Measurements from ENCODE around the gene SKAP1. TPM values are rescaled to one million over a fixed set of nuclear protein-coding genes. Genes with fewer than 3 reads are reported as not detected.
"Not testable (repeated sequence)": the region's sequence is repeated elsewhere in the genome, so short reads cannot be mapped to it uniquely, and the experiment has no call there.

SKAP1 gene
- total RNA-seq, 1 donor from 2014 or later, result 5.1 TPM

DNA sequence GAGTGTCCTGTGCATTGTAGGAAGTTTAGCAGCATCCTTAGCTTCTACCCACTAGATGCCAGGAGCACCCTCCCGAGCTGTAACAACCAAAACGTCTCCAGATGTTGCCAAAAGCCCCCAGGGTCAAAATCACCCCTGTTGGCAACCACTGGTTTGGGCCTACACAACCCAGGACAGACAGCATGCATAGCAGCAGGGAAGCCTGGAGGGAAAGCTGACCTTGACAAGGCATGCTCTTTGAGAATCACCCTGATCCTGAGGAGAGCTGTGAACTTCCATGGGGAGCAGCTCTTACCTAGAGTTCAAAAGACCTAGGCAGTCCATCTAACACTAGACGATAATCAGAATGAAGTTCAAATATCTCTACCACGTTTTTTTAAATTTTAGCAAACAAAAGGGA, 9.2 kb downstream of the SKAP1 start:
- TF ChIP-seq, protein P1, sequence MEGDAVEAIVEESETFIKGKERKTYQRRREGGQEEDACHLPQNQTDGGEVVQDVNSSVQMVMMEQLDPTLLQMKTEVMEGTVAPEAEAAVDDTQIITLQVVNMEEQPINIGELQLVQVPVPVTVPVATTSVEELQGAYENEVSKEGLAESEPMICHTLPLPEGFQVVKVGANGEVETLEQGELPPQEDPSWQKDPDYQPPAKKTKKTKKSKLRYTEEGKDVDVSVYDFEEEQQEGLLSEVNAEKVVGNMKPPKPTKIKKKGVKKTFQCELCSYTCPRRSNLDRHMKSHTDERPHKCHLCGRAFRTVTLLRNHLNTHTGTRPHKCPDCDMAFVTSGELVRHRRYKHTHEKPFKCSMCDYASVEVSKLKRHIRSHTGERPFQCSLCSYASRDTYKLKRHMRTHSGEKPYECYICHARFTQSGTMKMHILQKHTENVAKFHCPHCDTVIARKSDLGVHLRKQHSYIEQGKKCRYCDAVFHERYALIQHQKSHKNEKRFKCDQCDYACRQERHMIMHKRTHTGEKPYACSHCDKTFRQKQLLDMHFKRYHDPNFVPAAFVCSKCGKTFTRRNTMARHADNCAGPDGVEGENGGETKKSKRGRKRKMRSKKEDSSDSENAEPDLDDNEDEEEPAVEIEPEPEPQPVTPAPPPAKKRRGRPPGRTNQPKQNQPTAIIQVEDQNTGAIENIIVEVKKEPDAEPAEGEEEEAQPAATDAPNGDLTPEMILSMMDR (IDR thresholded peaks at IDR 0.05), result no peak
- no peak overlapping the region for H3K4me3 ChIP-seq
- H3K9me3 ChIP-seq, result no peaks in the 10 kb centered on the region
- no peaks in the 10 kb centered on the region for H3K4me1 ChIP-seq
- intact Hi-C loops (cut with DNase I), result no loop called here
- no peak for ATAC-seq
- no peaks in the 10 kb centered on the region for H3K36me3 ChIP-seq
- no peak for DNase-seq
- no peak overlapping the region for H3K27ac ChIP-seq
- peaks cover 6% of the 10 kb centered on the region for H3K27me3 ChIP-seq

DNA sequence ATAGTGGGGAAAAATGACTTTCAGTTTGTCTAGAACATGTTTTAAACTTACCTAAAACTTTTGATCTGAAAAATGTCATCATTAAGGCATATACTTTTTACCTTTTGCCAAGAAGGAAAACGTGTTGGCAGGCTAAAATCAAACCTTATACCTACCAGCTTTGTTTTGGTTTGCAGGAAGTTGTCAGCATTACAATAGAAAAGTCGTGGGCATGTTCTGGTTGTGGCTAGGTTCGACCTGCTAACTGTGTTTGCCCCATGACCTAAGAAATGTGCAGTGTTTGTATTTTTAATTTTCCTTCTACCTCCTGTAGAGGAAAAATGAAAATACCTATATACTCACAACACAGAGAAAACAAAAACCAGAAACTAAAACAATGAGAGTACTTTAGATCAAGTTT, 13.0 kb downstream of the SKAP1 start:
- H3K36me3 ChIP-seq, result no peaks in the 10 kb centered on the region
- H3K9me3 ChIP-seq, result no peaks in the 10 kb centered on the region
- H3K27me3 ChIP-seq, result peaks cover 12% of the 10 kb centered on the region
- TF ChIP-seq, protein P1 (IDR thresholded peaks at IDR 0.05), result no peak
- no peak overlapping the region for H3K4me3 ChIP-seq
- no peaks in the 10 kb centered on the region for H3K4me1 ChIP-seq
- ATAC-seq (no peak), DNase-seq (no peak)
- intact Hi-C loops (cut with DNase I), result no loop called here
- H3K27ac ChIP-seq, result no peak overlapping the region

DNA sequence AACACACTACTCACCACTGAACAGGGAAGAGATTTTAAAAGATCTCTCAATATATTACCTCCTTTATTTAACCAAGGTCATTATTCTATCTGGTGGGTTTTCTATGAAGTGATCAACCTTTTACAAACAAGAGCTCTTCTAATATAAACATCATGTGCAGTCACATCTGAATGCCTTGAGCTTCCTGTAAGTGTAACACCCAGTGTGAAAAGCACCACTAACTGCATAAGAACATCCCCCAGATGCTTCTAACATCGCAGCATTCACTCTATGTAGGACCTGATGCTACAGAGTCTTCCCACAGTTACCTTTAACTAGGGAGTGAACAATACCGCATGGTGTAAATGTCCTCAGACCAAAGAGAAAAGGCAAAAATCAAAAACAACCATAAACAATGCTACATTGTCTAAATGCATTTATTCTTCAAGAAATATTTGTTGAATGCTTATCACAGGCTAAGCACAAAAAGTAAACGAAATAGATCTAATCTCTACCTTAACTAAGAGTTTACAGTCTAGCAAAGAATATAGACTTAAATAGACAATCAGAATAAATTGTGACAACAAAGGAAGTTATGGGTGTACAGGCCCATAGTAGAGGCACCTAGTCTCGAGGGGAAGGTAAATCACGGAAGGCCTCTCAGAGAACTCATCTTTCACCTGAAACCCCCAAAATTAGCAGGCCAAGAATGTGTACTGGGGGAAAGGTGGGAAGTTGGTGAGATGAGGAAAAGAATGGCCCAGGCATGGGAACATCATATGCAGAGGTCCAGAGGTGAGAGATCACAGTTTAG, 16.2 kb downstream of the SKAP1 start:
- H3K27me3 ChIP-seq, result peaks cover 33% of the 10 kb centered on the region
- intact Hi-C loops (cut with DNase I), result no loop called here
- no peak for DNase-seq

DNA sequence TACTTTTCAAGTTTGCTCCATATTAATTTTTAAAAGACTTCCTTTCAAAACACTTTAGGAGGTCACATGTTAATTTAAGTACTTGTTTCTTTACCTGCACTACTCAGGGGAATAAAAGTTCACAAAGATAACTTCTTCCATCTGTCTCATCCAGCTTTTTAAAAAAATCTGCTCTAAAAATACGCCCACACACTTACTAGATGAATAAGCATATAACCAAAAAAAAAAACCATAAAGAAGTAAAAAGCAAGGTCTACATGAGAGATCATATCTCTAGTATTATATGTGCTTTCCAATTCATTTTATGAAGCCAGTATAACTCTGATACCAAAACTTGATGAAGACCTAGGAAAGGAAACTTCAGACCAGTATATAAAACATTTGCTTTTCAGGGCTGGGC, 17.2 kb downstream of the SKAP1 start:
- Histone ChIP-seq H3K36me3 (no peaks in the 10 kb centered on the region), H3K4me1 (no peaks in the 10 kb centered on the region), H3K27ac (no peak overlapping the region), H3K27me3 (peaks cover 40% of the 10 kb centered on the region), H3K9me3 (no peaks in the 10 kb centered on the region), H3K4me3 (no peak overlapping the region)
- TF ChIP-seq, protein P1 (IDR thresholded peaks at IDR 0.05), result no peak
- intact Hi-C loops (cut with DNase I), result no loop called here
- DNase-seq (no peak), ATAC-seq (no peak)

More for the DNA sequence above, 16.2 kb downstream of the SKAP1 start:
- Histone ChIP-seq H3K27ac (no peak overlapping the region), H3K4me3 (no peak overlapping the region), H3K36me3 (no peaks in the 10 kb centered on the region), H3K9me3 (no peaks in the 10 kb centered on the region), H3K4me1 (no peaks in the 10 kb centered on the region)
- TF ChIP-seq, protein P1 (IDR thresholded peaks at IDR 0.05), result no peak
- no peak for ATAC-seq

DNA sequence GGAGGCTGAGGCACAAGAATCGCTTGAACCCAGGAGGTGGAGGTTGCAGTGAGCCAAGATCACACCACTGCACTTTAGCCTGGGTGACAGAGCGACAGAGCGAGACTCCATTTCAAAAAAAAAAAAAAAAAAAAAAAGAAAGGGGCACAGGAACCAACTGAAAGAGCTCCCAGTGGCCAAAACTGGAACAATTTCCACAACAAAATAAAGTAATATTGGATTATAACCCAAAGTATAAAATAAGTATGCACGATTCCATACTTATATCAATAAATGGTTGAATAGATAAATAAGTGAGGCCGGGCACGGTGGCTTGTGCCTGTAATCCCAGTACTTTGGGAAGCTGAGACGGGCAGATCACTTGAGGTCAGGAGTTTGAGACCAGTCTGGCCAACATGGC, 19.2 kb downstream of the SKAP1 start:
- H3K27ac ChIP-seq; H3K36me3 ChIP-seq; H3K4me1 ChIP-seq; ATAC-seq; H3K9me3 ChIP-seq; DNase-seq; intact Hi-C loops (cut with DNase I); H3K4me3 ChIP-seq: not testable (repeated sequence)
- peaks cover 41% of the 10 kb centered on the region for H3K27me3 ChIP-seq

DNA sequence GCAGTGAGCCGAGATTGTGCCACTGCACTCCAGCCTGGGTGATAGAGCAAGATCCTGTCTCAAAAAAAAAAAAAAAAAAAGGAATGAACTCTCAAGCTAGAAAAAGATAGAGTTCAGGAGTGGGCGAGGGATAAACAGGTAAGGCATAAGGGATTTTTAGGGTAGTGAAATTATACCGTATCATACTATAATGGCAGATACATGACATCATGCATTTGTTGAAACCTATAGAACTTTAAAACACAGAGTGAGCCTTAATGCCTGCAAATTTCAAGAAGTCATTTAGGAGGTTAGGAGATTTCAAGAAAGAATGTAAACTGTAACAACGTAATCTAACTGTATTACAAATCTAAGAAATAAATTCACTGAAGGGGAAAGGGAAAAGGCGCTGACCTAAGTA, 20.4 kb downstream of the SKAP1 start:
- DNase-seq, result no peak
- no peaks in the 10 kb centered on the region for H3K9me3 ChIP-seq
- peaks cover 42% of the 10 kb centered on the region for H3K27me3 ChIP-seq
- H3K4me3 ChIP-seq, result no peak overlapping the region
- no peaks in the 10 kb centered on the region for H3K36me3 ChIP-seq
- ATAC-seq, result no peak
- TF ChIP-seq, protein P1 (IDR thresholded peaks at IDR 0.05), result no peak
- H3K27ac ChIP-seq, result no peak overlapping the region
- intact Hi-C loops (cut with DNase I), result no loop called here
- no peaks in the 10 kb centered on the region for H3K4me1 ChIP-seq
